SU-DHL-6 (cell line): ENCODE results near the gene NPFFR1.

Experiments used
- CTCF ChIP-seq: fragments of 200-600 bp; sonication (generic); IDR thresholded peaks from one replicate; pipeline ENCODE4 v1.5.1; 2017; ENCODE audit warnings: antibody characterized with exemption, mild to moderate bottlenecking, low read length, moderate library complexity; ENCODE audit not compliant: insufficient read depth, poor library complexity, severe bottlenecking
- EZH2phosphoT487 ChIP-seq: fragments of 200-600 bp; sonication (generic), shearing (Covaris generic); conservative IDR thresholded peaks from 2 replicates; pipeline ENCODE4 v1.6.1; 2018; ENCODE audit warnings: mild to moderate bottlenecking, antibody characterized with exemption, low read length, moderate library complexity, mixed read lengths

- TF ChIP-seq CTCF: no peak
- no peak for TF ChIP-seq EZH2phosphoT487
Observed at GRCh38 chr10:70306181-70306705, 22.4 kb upstream of the NPFFR1 start.
